GM12878 (cell line): ENCODE measurements around the gene MPPED1. TPM values are rescaled to one million over a fixed set of nuclear protein-coding genes. Genes with fewer than 3 reads are reported as not detected.

Experiments
- ATAC-seq: fragments of 200-7000 bp; cut with Tn5 transposase; 3 replicates; pipeline ENCODE4 v1.9.1; 2020; ENCODE audit warnings: mild to moderate bottlenecking, moderate library complexity
- BruUV-seq: library from RNA; stranded (reverse); fragments of 400-500 nt; replicated peaks from 2 replicates; lab custom pipeline; 2021; lab: Mats Ljungman, UMichigan
- CTCF ChIA-PET: fragments of 300-600 bp; sonication (Branson Sonifier 250); formaldehyde crosslinking; extraction: SDS; loops from one replicate; lab custom pipeline; 2021; ENCODE audit warnings: inconsistent platforms; lab: Yijun Ruan, JAX
- POLR2A ChIA-PET: fragments of 350-600 bp; formaldehyde crosslinking; extraction: SDS; loops from one replicate; lab custom pipeline; 2021; ENCODE audit warnings: inconsistent platforms; lab: Charles Lee
- RAD21 ChIA-PET: fragments of 300-600 bp; sonication (Branson Sonifier 250); formaldehyde crosslinking; loops from one replicate; lab custom pipeline; 2023; ENCODE audit warnings: antibody characterized with exemption; ENCODE audit not compliant: unreplicated experiment; lab: Charles Lee
- SMC1A ChIA-PET: fragments of 300-600 bp; sonication (Branson Sonifier 250); formaldehyde crosslinking; loops from one replicate; lab custom pipeline; 2023; ENCODE audit not compliant: unreplicated experiment, uncharacterized antibody; lab: Charles Lee
- DNase-seq: peaks from one replicate; pipeline ENCODE4 v3.0.0-alpha.2; 2011; ENCODE audit warnings: low read depth, low spot score
- FAIRE-seq: peaks from 3 replicates; lab custom pipeline; 2011; peaks lifted over from hg19 to GRCh38; lab: Jason Lieb, UNC
- H2AFZ ChIP-seq: 2 replicates; pipeline ENCODE4 v1.6.0; 2011; ENCODE audit warnings: low read depth, low read length, control low read depth; ENCODE audit not compliant: control insufficient read depth
- H3K27ac ChIP-seq: 2 replicates; pipeline ENCODE4 v1.5.1; 2011; ENCODE audit warnings: control low read depth; ENCODE audit not compliant: control insufficient read depth, insufficient read depth
- H3K27me3 ChIP-seq, 2 experiments: replicated peaks in 1 of 2; 2 replicates each; pipeline versions ENCODE4 v1.6.0 to v1.6.1; 2011; ENCODE audit warnings: low read length in 1 of 2; ENCODE audit not compliant: control insufficient read depth in 2 of 2, insufficient read depth in 2 of 2
- H3K36me3 ChIP-seq, 2 experiments: 2 replicates each; pipeline ENCODE4 v1.5.1; 2011; ENCODE audit warnings: low read length in 1 of 2; ENCODE audit not compliant: control insufficient read depth in 2 of 2, insufficient read depth in 2 of 2
- H3K4me1 ChIP-seq: 2 replicates; pipeline ENCODE4 v1.6.1; 2011; ENCODE audit warnings: mild to moderate bottlenecking, low read length, moderate library complexity, mixed read lengths; ENCODE audit not compliant: control insufficient read depth, insufficient read depth
- H3K4me2 ChIP-seq: 2 replicates; pipeline ENCODE4 v1.6.0; 2011; ENCODE audit warnings: control low read depth; ENCODE audit not compliant: control insufficient read depth, insufficient read depth
- H3K4me3 ChIP-seq: fragments of 200-600 bp; sonication (generic); 2 replicates; pipeline ENCODE4 v1.5.1; 2016
- H3K79me2 ChIP-seq: 2 replicates; pipeline ENCODE4 v1.6.0; 2011; ENCODE audit warnings: low read length; ENCODE audit not compliant: control insufficient read depth, insufficient read depth
- H3K9ac ChIP-seq: 2 replicates; pipeline ENCODE4 v1.8.0; 2011; ENCODE audit warnings: low read length, control low read depth, mixed read lengths; ENCODE audit not compliant: control insufficient read depth, insufficient read depth
- H3K9me3 ChIP-seq: replicated peaks from 3 replicates; pipeline ENCODE4 v1.5.1; 2011; ENCODE audit warnings: mild to moderate bottlenecking, low read length; ENCODE audit not compliant: control insufficient read depth, insufficient read depth
- H4K20me1 ChIP-seq: 2 replicates; pipeline ENCODE4 v1.6.0; 2011; ENCODE audit not compliant: control insufficient read depth, insufficient read depth
- BCL11A ChIP-seq: IDR thresholded peaks from 2 replicates; pipeline ENCODE4 v1.6.1; 2011; ENCODE audit warnings: low read depth, low read length
- HDAC2 ChIP-seq: fragments of 200-600 bp; sonication (generic); IDR thresholded peaks from 2 replicates; pipeline ENCODE4 v1.6.1; 2017
- IRF4 ChIP-seq: IDR thresholded peaks from 2 replicates; pipeline ENCODE4 v1.6.1; 2011; ENCODE audit warnings: low read depth, low read length
- MYB ChIP-seq: fragments of 150-350 bp; IDR thresholded peaks from 2 replicates; pipeline ENCODE4 v1.6.1; 2014; ENCODE audit warnings: mild to moderate bottlenecking, low read depth, low read length, borderline replicate concordance
- MYC ChIP-seq: IDR thresholded peaks from 2 replicates; pipeline ENCODE4 v1.6.1; 2011; ENCODE audit warnings: mild to moderate bottlenecking, low read length, moderate library complexity, inconsistent platforms; ENCODE audit not compliant: insufficient read depth, insufficient replicate concordance, insufficient read length, severe bottlenecking
- NBN ChIP-seq: fragments of 450-650 bp; IDR thresholded peaks from 2 replicates; pipeline ENCODE4 v1.6.1; 2016
- RAD51 ChIP-seq: fragments of 450-650 bp; IDR thresholded peaks from 2 replicates; pipeline ENCODE4 v1.6.1; 2016; ENCODE audit warnings: moderate library complexity, mild to moderate bottlenecking, inconsistent platforms
- SIX5 ChIP-seq: IDR thresholded peaks from 2 replicates; pipeline ENCODE4 v1.6.1; 2011; ENCODE audit warnings: mild to moderate bottlenecking, low read depth, low read length, moderate library complexity; ENCODE audit not compliant: severe bottlenecking
- SMAD1 ChIP-seq: fragments of 450-650 bp; IDR thresholded peaks from 2 replicates; pipeline ENCODE4 v1.6.1; 2018; ENCODE audit warnings: mild to moderate bottlenecking, low read depth; ENCODE audit not compliant: partially characterized antibody
- TBL1XR1 ChIP-seq: IDR thresholded peaks from 2 replicates; pipeline ENCODE4 v1.6.1; 2012; ENCODE audit warnings: low read depth, low read length, improper control_type of control experiment
- TCF3 ChIP-seq: IDR thresholded peaks from 2 replicates; pipeline ENCODE4 v1.6.1; 2012; ENCODE audit warnings: low read depth, mild to moderate bottlenecking, low read length, borderline replicate concordance; ENCODE audit not compliant: insufficient read depth
- YY1 ChIP-seq: IDR thresholded peaks from 2 replicates; pipeline ENCODE4 v1.6.1; 2011; ENCODE audit warnings: low read depth, mild to moderate bottlenecking, low read length
- ZNF274 ChIP-seq: IDR thresholded peaks from one replicate; pipeline ENCODE4 v1.8.0; 2011; ENCODE audit not compliant: insufficient read length, insufficient read depth
- whole genome bisulfite sequencing: methylation state at CpG from one replicate; pipeline ENCODE4 v1.1.6; 2016; ENCODE audit warnings: low lambda C conversion rate; ENCODE audit not compliant: insufficient replicate concordance, insufficient coverage; ENCODE audit errors: missing lambda C conversion rate; 5-methylcytosine and 5-hydroxymethylcytosine counted together
- in situ Hi-C: fragments of 300-500 bp; cut with MboI; formaldehyde crosslinking; loops from 9 replicates; pipeline ENCODE4 v1.14.3; 2018; ENCODE audit warnings: mixed read lengths
- intact Hi-C: fragments of 100-400 bp; cut with micrococcal nuclease; formaldehyde crosslinking; loops from one replicate; pipeline ENCODE4 v1.14.2; 2022; ENCODE audit not compliant: unreplicated experiment
- polyA plus RNA-seq, 11 experiments: library from polyadenylated mRNA; depleted of rRNA in 4 of 11; unstranded in 6 of 11; stranded (reverse) in 5 of 11; fragments of >200 nt; fragmentation: Nextera tagmentation in 4 of 11; fragmentation: Illumina TruSeq in 1 of 11; extraction: Ambion mirVana in 4 of 11; extraction: Trizol in 1 of 11; gene quantifications; 1 replicate in 1 of 11; 2 replicates in 10 of 11; pipeline versions ENCODE4 v1.2.1 to v1.2.3, GENCODE V29; 2011 to 2016; ENCODE audit warnings: inconsistent platforms in 2 of 11, missing spikeins in 2 of 11, low read depth in 1 of 11
- total RNA-seq, 4 experiments: library from RNA; depleted of rRNA in 3 of 4; stranded (reverse); fragments of >200 nt in 3 of 4; fragmentation: Illumina TruSeq in 1 of 4; extraction: Trizol in 1 of 4; gene quantifications; 2 replicates each; pipeline versions ENCODE4 v1.2.1 to v1.2.3, GENCODE V29; 2013 to 2021
- TF ChIP-seq, protein P1 (sequence below): fragments of 450-650 bp; IDR thresholded peaks from 2 replicates; pipeline ENCODE4 v1.6.1; 2017; ENCODE audit warnings: low read depth, mild to moderate bottlenecking, moderate library complexity
- TF ChIP-seq, protein P2 (sequence below): IDR thresholded peaks from 2 replicates; pipeline ENCODE4 v1.6.1; 2012; ENCODE audit warnings: improper control_type of control experiment, low read depth, low read length; ENCODE audit not compliant: insufficient replicate concordance
- TF ChIP-seq, protein P3 (sequence below): fragments of 450-650 bp; IDR thresholded peaks from 2 replicates; pipeline ENCODE4 v1.6.1; 2017; ENCODE audit warnings: mild to moderate bottlenecking

Gene MPPED1
- total and polyA plus RNA-seq, 10 of the 15 experiments (the other 5 are each of a cell fraction or from before 2014, with no cell fraction given): 0.11 TPM; not detected in 9

DNA sequence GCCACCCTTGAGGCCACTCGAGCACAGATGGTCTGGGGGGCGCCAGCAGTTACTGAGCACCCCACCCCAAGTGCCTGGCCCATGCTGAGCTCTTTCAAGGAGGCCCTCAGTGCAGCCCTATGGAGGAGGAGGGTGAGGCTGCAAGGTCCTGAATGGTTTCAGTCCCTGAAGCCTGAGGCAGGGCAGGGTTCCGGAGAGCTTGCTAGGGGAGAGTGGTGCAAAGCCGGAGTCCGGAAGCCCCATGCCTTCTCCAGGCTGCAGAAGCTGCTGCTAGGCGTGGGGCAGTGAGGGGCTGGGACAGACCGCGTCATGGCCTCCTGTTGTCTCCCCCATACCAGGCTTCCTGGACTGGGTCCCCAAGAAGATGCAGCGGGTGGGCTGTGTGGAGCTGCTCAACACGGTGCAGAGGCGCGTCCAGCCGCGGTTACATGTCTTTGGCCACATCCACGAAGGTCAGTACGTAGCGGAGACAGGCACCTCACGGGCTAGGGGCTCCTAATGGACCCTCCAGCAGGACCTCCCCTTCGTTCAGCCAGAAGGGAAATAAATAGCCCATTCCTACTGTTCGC is 90.6 kb downstream of the MPPED1 start:
- no peak for FAIRE-seq
- CTCF ChIA-PET: no interaction called here
- TF ChIP-seq YY1 (no peak), SMAD1 (no peak), MYC (no peak), SIX5 (no peak), RAD51 (no peak), HDAC2 (no peak), ZNF274 (no peak), TCF3 (no peak), TBL1XR1 (no peak), NBN (no peak), IRF4 (no peak), MYB (no peak), BCL11A (no peak)
- TF ChIP-seq, protein P1, sequence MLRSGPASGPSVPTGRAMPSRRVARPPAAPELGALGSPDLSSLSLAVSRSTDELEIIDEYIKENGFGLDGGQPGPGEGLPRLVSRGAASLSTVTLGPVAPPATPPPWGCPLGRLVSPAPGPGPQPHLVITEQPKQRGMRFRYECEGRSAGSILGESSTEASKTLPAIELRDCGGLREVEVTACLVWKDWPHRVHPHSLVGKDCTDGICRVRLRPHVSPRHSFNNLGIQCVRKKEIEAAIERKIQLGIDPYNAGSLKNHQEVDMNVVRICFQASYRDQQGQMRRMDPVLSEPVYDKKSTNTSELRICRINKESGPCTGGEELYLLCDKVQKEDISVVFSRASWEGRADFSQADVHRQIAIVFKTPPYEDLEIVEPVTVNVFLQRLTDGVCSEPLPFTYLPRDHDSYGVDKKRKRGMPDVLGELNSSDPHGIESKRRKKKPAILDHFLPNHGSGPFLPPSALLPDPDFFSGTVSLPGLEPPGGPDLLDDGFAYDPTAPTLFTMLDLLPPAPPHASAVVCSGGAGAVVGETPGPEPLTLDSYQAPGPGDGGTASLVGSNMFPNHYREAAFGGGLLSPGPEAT: no peak
- TF ChIP-seq, protein P2, sequence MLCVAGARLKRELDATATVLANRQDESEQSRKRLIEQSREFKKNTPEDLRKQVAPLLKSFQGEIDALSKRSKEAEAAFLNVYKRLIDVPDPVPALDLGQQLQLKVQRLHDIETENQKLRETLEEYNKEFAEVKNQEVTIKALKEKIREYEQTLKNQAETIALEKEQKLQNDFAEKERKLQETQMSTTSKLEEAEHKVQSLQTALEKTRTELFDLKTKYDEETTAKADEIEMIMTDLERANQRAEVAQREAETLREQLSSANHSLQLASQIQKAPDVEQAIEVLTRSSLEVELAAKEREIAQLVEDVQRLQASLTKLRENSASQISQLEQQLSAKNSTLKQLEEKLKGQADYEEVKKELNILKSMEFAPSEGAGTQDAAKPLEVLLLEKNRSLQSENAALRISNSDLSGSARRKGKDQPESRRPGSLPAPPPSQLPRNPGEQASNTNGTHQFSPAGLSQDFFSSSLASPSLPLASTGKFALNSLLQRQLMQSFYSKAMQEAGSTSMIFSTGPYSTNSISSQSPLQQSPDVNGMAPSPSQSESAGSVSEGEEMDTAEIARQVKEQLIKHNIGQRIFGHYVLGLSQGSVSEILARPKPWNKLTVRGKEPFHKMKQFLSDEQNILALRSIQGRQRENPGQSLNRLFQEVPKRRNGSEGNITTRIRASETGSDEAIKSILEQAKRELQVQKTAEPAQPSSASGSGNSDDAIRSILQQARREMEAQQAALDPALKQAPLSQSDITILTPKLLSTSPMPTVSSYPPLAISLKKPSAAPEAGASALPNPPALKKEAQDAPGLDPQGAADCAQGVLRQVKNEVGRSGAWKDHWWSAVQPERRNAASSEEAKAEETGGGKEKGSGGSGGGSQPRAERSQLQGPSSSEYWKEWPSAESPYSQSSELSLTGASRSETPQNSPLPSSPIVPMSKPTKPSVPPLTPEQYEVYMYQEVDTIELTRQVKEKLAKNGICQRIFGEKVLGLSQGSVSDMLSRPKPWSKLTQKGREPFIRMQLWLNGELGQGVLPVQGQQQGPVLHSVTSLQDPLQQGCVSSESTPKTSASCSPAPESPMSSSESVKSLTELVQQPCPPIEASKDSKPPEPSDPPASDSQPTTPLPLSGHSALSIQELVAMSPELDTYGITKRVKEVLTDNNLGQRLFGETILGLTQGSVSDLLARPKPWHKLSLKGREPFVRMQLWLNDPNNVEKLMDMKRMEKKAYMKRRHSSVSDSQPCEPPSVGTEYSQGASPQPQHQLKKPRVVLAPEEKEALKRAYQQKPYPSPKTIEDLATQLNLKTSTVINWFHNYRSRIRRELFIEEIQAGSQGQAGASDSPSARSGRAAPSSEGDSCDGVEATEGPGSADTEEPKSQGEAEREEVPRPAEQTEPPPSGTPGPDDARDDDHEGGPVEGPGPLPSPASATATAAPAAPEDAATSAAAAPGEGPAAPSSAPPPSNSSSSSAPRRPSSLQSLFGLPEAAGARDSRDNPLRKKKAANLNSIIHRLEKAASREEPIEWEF: no peak
- TF ChIP-seq, protein P3, sequence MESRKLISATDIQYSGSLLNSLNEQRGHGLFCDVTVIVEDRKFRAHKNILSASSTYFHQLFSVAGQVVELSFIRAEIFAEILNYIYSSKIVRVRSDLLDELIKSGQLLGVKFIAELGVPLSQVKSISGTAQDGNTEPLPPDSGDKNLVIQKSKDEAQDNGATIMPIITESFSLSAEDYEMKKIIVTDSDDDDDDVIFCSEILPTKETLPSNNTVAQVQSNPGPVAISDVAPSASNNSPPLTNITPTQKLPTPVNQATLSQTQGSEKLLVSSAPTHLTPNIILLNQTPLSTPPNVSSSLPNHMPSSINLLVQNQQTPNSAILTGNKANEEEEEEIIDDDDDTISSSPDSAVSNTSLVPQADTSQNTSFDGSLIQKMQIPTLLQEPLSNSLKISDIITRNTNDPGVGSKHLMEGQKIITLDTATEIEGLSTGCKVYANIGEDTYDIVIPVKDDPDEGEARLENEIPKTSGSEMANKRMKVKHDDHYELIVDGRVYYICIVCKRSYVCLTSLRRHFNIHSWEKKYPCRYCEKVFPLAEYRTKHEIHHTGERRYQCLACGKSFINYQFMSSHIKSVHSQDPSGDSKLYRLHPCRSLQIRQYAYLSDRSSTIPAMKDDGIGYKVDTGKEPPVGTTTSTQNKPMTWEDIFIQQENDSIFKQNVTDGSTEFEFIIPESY: no peak

More for the DNA sequence above, 90.6 kb downstream of the MPPED1 start:
- Histone ChIP-seq H3K79me2 (no peaks in the 10 kb centered on the region), H3K36me3 (no peaks in the 10 kb centered on the region), H3K4me3 (no peak overlapping the region), H3K27me3 (no peaks in the 10 kb centered on the region; a peak in 1 of 4 replicates), H3K9me3 (no peaks in the 10 kb centered on the region; the same call in 2 of the 3 replicates), H3K27ac (no peak overlapping the region), H3K4me2 (no peak overlapping the region), H4K20me1 (no peaks in the 10 kb centered on the region), H3K9ac (no peak overlapping the region), H3K4me1 (no peaks in the 10 kb centered on the region), H2AFZ (no peak overlapping the region)
- no peak for ATAC-seq
- ChIA-PET POLR2A (no interaction called here), SMC1A (no interaction called here), RAD21 (no interaction called here)
- intact Hi-C loops: no loop called here
- BruUV-seq: no TSS peak
- in situ Hi-C loops: no loop called here
- no peak for DNase-seq
- WGBS: 50% methylated on average over 20 of the region's 20 CpGs
